ENCODE results near the gene SOX2. TPM values are rescaled to one million over a fixed set of nuclear protein-coding genes. Genes with fewer than 3 reads are reported as not detected.

SOX2 gene
- total RNA-seq, 1 donor from 2014 or later: not detected

DNA sequence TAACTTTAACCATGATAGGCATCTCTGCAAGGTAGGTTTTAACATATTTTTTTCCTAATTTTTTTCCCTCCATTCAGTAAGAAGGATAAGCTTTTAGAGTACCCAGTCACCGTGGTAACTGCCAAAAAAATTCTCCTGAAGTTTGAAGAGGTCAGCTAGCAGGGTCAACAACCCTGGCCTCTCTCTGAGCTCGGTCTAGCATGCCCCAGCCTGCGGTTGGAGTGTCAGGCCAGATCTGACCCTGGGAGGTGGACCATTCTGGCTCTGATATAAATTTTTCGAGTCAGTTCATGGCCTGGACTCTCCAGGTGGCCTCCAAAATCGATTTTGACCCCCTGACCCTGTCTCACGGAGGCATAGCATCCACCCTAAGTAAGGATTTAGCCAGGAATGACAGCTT lies 29.7 kb downstream of the SOX2 start:
- intact Hi-C loops (cut with micrococcal nuclease): no loop called here
- no peaks in the 10 kb centered on the region for H3K36me3 Mint-ChIP-seq (ENCODE audit: low read depth)
- ATAC-seq (ENCODE audit: low read depth) (no peak), DNase-seq (no peak)
- no peaks in the 10 kb centered on the region for H3K27me3 Mint-ChIP-seq
- H3K27ac Mint-ChIP-seq: no peak overlapping the region
- ChIA-PET POLR2A (no interaction called here), CTCF (no interaction called here)
- no peaks in the 10 kb centered on the region for H3K9me3 Mint-ChIP-seq
- no peak overlapping the region for H3K4me3 Mint-ChIP-seq
- TF ChIP-seq, protein P1, sequence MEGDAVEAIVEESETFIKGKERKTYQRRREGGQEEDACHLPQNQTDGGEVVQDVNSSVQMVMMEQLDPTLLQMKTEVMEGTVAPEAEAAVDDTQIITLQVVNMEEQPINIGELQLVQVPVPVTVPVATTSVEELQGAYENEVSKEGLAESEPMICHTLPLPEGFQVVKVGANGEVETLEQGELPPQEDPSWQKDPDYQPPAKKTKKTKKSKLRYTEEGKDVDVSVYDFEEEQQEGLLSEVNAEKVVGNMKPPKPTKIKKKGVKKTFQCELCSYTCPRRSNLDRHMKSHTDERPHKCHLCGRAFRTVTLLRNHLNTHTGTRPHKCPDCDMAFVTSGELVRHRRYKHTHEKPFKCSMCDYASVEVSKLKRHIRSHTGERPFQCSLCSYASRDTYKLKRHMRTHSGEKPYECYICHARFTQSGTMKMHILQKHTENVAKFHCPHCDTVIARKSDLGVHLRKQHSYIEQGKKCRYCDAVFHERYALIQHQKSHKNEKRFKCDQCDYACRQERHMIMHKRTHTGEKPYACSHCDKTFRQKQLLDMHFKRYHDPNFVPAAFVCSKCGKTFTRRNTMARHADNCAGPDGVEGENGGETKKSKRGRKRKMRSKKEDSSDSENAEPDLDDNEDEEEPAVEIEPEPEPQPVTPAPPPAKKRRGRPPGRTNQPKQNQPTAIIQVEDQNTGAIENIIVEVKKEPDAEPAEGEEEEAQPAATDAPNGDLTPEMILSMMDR (IDR thresholded peaks at IDR 0.05): no peak
- H3K4me1 Mint-ChIP-seq: no peaks in the 10 kb centered on the region

DNA sequence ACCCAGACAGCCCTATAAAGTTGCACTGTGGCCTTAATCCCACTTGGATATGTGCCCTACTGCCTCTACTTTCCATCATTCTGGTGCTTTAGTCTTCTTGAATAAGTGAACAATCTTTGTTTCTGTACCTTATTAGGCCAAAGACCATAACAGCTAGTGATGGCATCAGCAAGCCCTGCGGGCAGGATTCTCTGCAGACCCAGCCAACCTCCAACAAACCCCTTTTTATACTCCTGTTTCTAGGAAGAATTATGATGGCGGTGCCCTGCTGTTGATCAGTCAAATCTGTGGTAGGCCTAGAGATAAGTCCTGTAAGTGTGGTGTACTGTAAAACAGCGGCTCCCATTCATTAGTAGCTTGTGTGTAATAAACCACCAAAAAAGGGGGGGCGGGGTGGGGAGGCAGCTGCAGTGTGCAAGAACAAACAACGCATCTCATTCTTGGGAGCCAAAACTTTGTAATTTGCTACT lies 40.5 kb downstream of the SOX2 start:
- Mint-ChIP-seq H3K27ac (no peak overlapping the region), H3K9me3 (no peaks in the 10 kb centered on the region)

DNA sequence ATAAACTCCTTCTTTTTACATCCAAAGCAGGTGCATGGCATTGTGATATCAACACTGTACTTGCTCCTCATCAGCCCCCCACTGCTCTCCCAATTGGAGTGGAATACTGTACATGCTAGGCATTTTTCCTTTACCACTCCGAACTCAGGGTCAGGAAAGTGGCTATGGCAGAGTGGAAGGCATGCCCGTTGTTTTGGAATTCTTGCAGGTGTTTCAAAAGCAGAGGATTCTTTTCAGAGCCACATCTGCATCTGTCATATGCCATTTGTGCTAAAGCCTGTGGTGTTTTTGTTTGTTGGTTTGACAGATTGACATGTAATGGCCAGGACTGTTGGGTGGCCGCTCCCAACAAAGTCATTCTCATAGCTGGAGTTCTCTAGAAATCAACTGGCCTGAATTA lies 41.7 kb downstream of the SOX2 start:
- CTCF ChIA-PET: no interaction called here
- intact Hi-C loops (cut with micrococcal nuclease): no loop called here
- H3K27ac Mint-ChIP-seq: no peak overlapping the region
- DNase-seq (no peak), ATAC-seq (ENCODE audit: low read depth) (no peak)
- H3K9me3 Mint-ChIP-seq: no peaks in the 10 kb centered on the region
- peaks cover 17% of the 10 kb centered on the region for H3K27me3 Mint-ChIP-seq
- POLR2A ChIA-PET: no interaction called here
- H3K4me1 Mint-ChIP-seq: no peaks in the 10 kb centered on the region
- H3K36me3 Mint-ChIP-seq (ENCODE audit: low read depth): no peaks in the 10 kb centered on the region
- no peak overlapping the region for H3K4me3 Mint-ChIP-seq
- TF ChIP-seq, protein P1 (IDR thresholded peaks at IDR 0.05): no peak

More for the DNA sequence above, 40.5 kb downstream of the SOX2 start:
- TF ChIP-seq, protein P1 (IDR thresholded peaks at IDR 0.05): no peak
- H3K4me3 Mint-ChIP-seq: no peak overlapping the region
- no peaks in the 10 kb centered on the region for H3K36me3 Mint-ChIP-seq (ENCODE audit: low read depth)
- peaks cover 17% of the 10 kb centered on the region for H3K27me3 Mint-ChIP-seq
- ATAC-seq (ENCODE audit: low read depth) (no peak), DNase-seq (no peak)
- ChIA-PET CTCF (no interaction called here), POLR2A (no interaction called here)
- H3K4me1 Mint-ChIP-seq: no peaks in the 10 kb centered on the region
- intact Hi-C loops (cut with micrococcal nuclease): no loop called here

DNA sequence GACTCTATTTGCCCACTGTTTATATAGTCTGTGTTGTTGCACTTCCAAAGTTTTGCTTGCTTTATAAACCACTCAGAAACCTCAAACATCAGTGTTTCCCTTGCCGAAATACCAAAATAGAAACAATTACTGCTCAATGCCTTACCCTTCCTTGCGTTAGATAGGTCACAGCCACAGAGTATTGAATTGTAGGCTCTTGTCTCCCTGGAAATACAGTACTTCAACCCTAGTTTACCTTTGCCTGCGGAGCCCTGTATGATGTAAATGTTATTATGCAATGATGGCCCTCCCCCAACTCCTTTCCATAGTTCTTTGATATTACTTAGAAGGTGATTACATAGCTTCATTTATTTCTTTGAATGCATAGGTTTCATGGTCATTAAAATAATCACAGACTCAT lies 44.2 kb downstream of the SOX2 start:
- ATAC-seq (ENCODE audit: low read depth) (no peak), DNase-seq (no peak)
- Mint-ChIP-seq H3K4me3 (no peak overlapping the region), H3K27me3 (peaks cover 17% of the 10 kb centered on the region), H3K4me1 (no peaks in the 10 kb centered on the region), H3K36me3 (ENCODE audit: low read depth) (no peaks in the 10 kb centered on the region), H3K27ac (no peak overlapping the region), H3K9me3 (no peaks in the 10 kb centered on the region)
- CTCF ChIA-PET: no interaction called here
- TF ChIP-seq, protein P1 (IDR thresholded peaks at IDR 0.05): no peak
- POLR2A ChIA-PET: no interaction called here
- intact Hi-C loops (cut with micrococcal nuclease): no loop called here

DNA sequence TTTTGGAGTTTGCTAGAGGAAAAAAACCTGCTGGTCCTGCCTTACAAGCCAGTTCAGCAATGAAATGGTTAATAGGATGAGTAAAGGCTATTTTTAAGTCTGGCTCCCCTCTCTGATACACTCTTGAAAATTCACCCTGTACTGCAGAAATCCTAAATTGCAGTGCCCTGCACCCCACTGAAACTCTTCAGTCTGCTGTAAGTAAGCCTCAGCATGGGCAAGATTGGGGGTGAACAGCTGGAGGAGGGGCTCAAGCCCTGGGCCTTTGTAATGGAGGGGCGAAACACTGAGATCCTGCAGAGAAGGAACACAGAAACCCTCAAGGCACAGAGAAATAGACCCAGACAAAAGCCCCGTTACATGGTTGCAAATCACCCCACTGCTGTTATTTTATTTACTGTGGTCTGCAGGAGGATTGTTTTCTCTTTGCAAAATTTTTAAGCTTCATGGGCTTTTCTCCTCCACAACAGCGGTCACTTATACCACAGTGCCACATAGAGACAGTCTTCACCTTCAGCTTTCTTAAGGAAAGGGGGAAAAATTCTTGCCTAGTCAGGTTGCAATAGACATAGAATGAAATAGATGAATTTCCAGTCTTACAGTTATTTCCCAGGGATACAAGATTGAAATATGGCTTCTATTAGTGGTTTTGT lies 45.0 kb downstream of the SOX2 start:
- ATAC-seq (ENCODE audit: low read depth): no peak
- H3K27ac Mint-ChIP-seq: no peak overlapping the region
- peaks cover 17% of the 10 kb centered on the region for H3K27me3 Mint-ChIP-seq
- H3K4me1 Mint-ChIP-seq: no peaks in the 10 kb centered on the region
- TF ChIP-seq, protein P1 (IDR thresholded peaks at IDR 0.05): no peak
- ChIA-PET POLR2A (no interaction called here), CTCF (no interaction called here)
- no peaks in the 10 kb centered on the region for H3K36me3 Mint-ChIP-seq (ENCODE audit: low read depth)
- intact Hi-C loops (cut with micrococcal nuclease): no loop called here
- no peak for DNase-seq
- H3K4me3 Mint-ChIP-seq: no peak overlapping the region
- no peaks in the 10 kb centered on the region for H3K9me3 Mint-ChIP-seq
